IPS-20b (cell line): ENCODE results near the gene HES5.
A peak's percentile ranks its signal among the peaks of the same experiment; 100 is the strongest.
"Not testable (repeated sequence)": the region's sequence is repeated elsewhere in the genome, so short reads cannot be mapped to it uniquely, and the experiment has no call there.

Source experiments
- H3K27ac ChIP-seq: one replicate; pipeline ENCODE4 v1.5.1; 2013; ENCODE audit warnings: low read length
- H3K27me3 ChIP-seq: 2 replicates; pipeline ENCODE4 v1.6.1; 2013; ENCODE audit warnings: mild to moderate bottlenecking, low read length, inconsistent platforms; ENCODE audit not compliant: insufficient read depth
- H3K36me3 ChIP-seq: 2 replicates; pipeline ENCODE4 v1.6.1; 2013; ENCODE audit warnings: low read depth, mild to moderate bottlenecking, inconsistent platforms, low read length, moderate library complexity; ENCODE audit not compliant: insufficient read depth
- H3K4me1 ChIP-seq: 2 replicates; pipeline ENCODE4 v1.6.1; 2013; ENCODE audit warnings: mild to moderate bottlenecking, control low read depth, inconsistent platforms, low read length, moderate library complexity; ENCODE audit not compliant: insufficient read depth
- H3K4me3 ChIP-seq: 2 replicates; pipeline ENCODE4 v1.5.1; 2013; ENCODE audit warnings: mild to moderate bottlenecking, low read length, inconsistent platforms
- H3K9ac ChIP-seq: 2 replicates; pipeline ENCODE4 v1.6.1; 2013; ENCODE audit warnings: low read depth, mild to moderate bottlenecking, inconsistent platforms, low read length, moderate library complexity
- H3K9me3 ChIP-seq: 2 replicates; pipeline ENCODE4 v1.6.1; 2013; ENCODE audit warnings: mild to moderate bottlenecking, low read depth, low read length, inconsistent platforms; ENCODE audit not compliant: insufficient read depth

The HES5 gene

GRCh38 chr1:2550309-2550861 lies 20.3 kb upstream of the HES5 start:
- H3K9ac ChIP-seq, H3K9me3 ChIP-seq, H3K4me3 ChIP-seq, H3K36me3 ChIP-seq, H3K27me3 ChIP-seq, H3K27ac ChIP-seq, H3K4me1 ChIP-seq: not testable (repeated sequence)

GRCh38 chr1:2549367-2550029 lies 19.4 kb upstream of the HES5 start:
- not testable (repeated sequence) for H3K4me1 ChIP-seq, H3K9ac ChIP-seq, H3K36me3 ChIP-seq, H3K27me3 ChIP-seq, H3K9me3 ChIP-seq, H3K4me3 ChIP-seq, H3K27ac ChIP-seq

- H3K4me3 ChIP-seq, result peak overlapping the region; percentile 77; the same call in 1 of the 2 replicates
- H3K36me3 ChIP-seq, result no peaks in the 10 kb centered on the region
- H3K9ac ChIP-seq, result no peak overlapping the region; the same call in 1 of the 2 replicates
- H3K27me3 ChIP-seq, result peaks cover 10% of the 10 kb centered on the region
- H3K27ac ChIP-seq, result no peak overlapping the region
- H3K9me3 ChIP-seq, result no peaks in the 10 kb centered on the region
- H3K4me1 ChIP-seq, result peaks cover 7% of the 10 kb centered on the region; the same call in 1 of the 2 replicates
Measured at GRCh38 chr1:2548068-2548589, 18.1 kb upstream of the HES5 start.

- H3K36me3 ChIP-seq, result no peaks in the 10 kb centered on the region
Measured at GRCh38 chr1:2547210-2548067, 17.4 kb upstream of the HES5 start.

GRCh38 chr1:2546515-2547209 lies 16.6 kb upstream of the HES5 start:
- H3K4me1 ChIP-seq, result peaks cover 7% of the 10 kb centered on the region; the same call in 1 of the 2 replicates
- H3K27ac ChIP-seq, result peak overlapping the region; percentile 47
- no peaks in the 10 kb centered on the region for H3K36me3 ChIP-seq
- peak overlapping the region; percentile 77 for H3K4me3 ChIP-seq
- H3K9ac ChIP-seq, result peak overlapping the region; percentile 77
- H3K27me3 ChIP-seq, result peaks cover 24% of the 10 kb centered on the region
- no peaks in the 10 kb centered on the region for H3K9me3 ChIP-seq

More at GRCh38 chr1:2547210-2548067, 17.4 kb upstream of the HES5 start:
- Histone ChIP-seq H3K4me1 (peaks cover 7% of the 10 kb centered on the region; the same call in 1 of the 2 replicates), H3K4me3 (peak overlapping the region; percentile 77), H3K9ac (peak overlapping the region; percentile 61; the same call in 1 of the 2 replicates), H3K9me3 (no peaks in the 10 kb centered on the region), H3K27ac (no peak overlapping the region), H3K27me3 (peaks cover 17% of the 10 kb centered on the region)

- peak overlapping the region; percentile 77 for H3K4me3 ChIP-seq
- peaks cover 7% of the 10 kb centered on the region; the same call in 1 of the 2 replicates for H3K4me1 ChIP-seq
- no peaks in the 10 kb centered on the region for H3K9me3 ChIP-seq
- H3K9ac ChIP-seq, result peak overlapping the region; percentile 77; the same call in 1 of the 2 replicates
- peaks cover 32% of the 10 kb centered on the region for H3K27me3 ChIP-seq
- H3K36me3 ChIP-seq, result no peaks in the 10 kb centered on the region
- H3K27ac ChIP-seq, result no peak overlapping the region
Measured at GRCh38 chr1:2545754-2546514, 15.9 kb upstream of the HES5 start.

- peaks cover 7% of the 10 kb centered on the region; the same call in 1 of the 2 replicates for H3K4me1 ChIP-seq
- no peaks in the 10 kb centered on the region for H3K9me3 ChIP-seq
- H3K9ac ChIP-seq, result no peak overlapping the region
- no peak overlapping the region for H3K27ac ChIP-seq
- no peaks in the 10 kb centered on the region for H3K36me3 ChIP-seq
- no peak overlapping the region for H3K4me3 ChIP-seq
- peaks cover 38% of the 10 kb centered on the region for H3K27me3 ChIP-seq
Measured at GRCh38 chr1:2544875-2545640, 15.0 kb upstream of the HES5 start.

GRCh38 chr1:2544093-2544874 lies 14.2 kb upstream of the HES5 start:
- H3K4me1 ChIP-seq, result peaks cover 7% of the 10 kb centered on the region; the same call in 1 of the 2 replicates
- no peak overlapping the region for H3K27ac ChIP-seq
- H3K36me3 ChIP-seq, result no peaks in the 10 kb centered on the region
- no peak overlapping the region for H3K9ac ChIP-seq
- H3K27me3 ChIP-seq, result peaks cover 45% of the 10 kb centered on the region
- no peak overlapping the region for H3K4me3 ChIP-seq
- no peaks in the 10 kb centered on the region for H3K9me3 ChIP-seq

- Histone ChIP-seq H3K36me3 (no peaks in the 10 kb centered on the region), H3K27ac (no peak overlapping the region), H3K27me3 (peaks cover 49% of the 10 kb centered on the region), H3K9ac (no peak overlapping the region), H3K4me3 (no peak overlapping the region), H3K4me1 (peaks cover 7% of the 10 kb centered on the region; the same call in 1 of the 2 replicates), H3K9me3 (no peaks in the 10 kb centered on the region)
Measured at GRCh38 chr1:2543543-2544092, 13.6 kb upstream of the HES5 start.
